ENCODE data around the gene TRIM41.

DNA sequence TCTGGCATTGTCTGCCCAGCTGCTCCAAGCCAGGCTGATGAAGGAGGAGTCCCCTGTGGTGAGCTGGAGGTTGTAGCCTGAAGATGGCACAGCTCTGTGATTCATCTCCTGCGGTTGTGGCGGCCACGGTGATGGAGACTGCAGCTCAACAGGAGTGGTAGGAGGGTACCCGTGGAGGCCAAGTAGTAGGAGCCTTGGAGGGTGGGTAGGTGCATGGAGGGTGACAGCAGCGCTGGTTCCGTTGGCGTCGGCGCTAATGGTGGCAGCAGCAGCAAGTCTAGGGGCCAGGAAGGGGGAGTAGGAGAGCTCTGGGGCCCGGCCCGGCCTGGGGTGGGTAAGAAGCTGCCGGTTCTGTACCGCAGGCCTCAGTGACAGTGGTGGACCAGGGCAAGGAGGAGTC is 60.3 kb downstream of the TRIM41 start:
- no peak for TF ChIP-seq POLR2A (IDR thresholded peaks at IDR 0.05)
- no peak for TF ChIP-seq CTCF (IDR thresholded peaks at IDR 0.05)

All from body of pancreas (tissue), 4 donors.